ENCODE measurements around the gene CHGA.

DNA sequence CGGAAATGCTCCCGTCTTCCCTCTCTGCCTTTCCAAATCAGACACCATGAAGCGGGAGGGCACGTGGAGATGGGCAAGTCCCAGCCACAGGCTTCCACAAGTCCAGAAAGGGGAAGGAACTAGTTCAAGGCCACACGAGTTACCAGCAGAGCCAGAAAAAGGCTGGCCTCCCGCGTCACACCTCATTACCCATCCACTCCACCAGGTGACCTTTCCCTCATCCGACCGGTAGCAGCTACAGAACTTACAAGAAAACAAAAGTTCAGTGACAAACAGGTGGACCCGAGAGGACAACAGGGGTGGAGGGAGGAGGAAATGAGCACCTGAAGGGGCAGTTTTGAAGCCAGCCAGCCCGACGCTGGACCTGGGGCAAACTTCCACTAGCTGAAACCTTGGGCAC is 46.9 kb downstream of the CHGA start:
- TF ChIP-seq, protein P1, sequence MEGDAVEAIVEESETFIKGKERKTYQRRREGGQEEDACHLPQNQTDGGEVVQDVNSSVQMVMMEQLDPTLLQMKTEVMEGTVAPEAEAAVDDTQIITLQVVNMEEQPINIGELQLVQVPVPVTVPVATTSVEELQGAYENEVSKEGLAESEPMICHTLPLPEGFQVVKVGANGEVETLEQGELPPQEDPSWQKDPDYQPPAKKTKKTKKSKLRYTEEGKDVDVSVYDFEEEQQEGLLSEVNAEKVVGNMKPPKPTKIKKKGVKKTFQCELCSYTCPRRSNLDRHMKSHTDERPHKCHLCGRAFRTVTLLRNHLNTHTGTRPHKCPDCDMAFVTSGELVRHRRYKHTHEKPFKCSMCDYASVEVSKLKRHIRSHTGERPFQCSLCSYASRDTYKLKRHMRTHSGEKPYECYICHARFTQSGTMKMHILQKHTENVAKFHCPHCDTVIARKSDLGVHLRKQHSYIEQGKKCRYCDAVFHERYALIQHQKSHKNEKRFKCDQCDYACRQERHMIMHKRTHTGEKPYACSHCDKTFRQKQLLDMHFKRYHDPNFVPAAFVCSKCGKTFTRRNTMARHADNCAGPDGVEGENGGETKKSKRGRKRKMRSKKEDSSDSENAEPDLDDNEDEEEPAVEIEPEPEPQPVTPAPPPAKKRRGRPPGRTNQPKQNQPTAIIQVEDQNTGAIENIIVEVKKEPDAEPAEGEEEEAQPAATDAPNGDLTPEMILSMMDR (IDR thresholded peaks at IDR 0.05; ENCODE audit: low read depth, low read length, poor library complexity, severe bottlenecking) = no peak
- no peak for TF ChIP-seq EZH2phosphoT487 (IDR thresholded peaks at IDR 0.05; ENCODE audit: borderline replicate concordance, low read length)

All from DOHH2 (cell line).